ENCODE measurements around the gene RALBP1. TPM values are rescaled to one million over a fixed set of nuclear protein-coding genes. Genes with fewer than 3 reads are reported as not detected.
"Not testable (repeated sequence)": the region's sequence is repeated elsewhere in the genome, so short reads cannot be mapped to it uniquely, and the experiment has no call there.

The RALBP1 gene
- total RNA-seq, 1 experiment from 2014 or later, result 38.5 TPM

DNA sequence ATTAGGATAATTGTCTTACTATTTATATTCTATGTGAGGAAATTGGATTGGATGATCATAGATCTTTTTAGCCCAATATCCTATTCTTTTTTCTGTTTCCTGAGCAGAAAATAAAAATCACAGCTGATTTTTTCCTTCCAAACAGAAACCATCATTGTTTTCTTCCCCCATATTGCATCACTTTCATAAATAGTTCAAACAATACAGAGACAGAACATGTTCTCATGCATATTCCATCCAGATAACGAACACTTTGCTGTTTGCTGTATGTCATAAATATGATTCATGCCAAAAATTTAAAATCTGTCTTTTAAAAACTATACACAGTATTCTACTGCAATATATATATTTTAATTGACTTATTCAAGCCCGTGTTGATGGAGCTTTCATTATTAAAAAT is 22.0 kb upstream of the RALBP1 start:
- no peak for DNase-seq (ENCODE audit: extremely low read depth, low read depth)

DNA sequence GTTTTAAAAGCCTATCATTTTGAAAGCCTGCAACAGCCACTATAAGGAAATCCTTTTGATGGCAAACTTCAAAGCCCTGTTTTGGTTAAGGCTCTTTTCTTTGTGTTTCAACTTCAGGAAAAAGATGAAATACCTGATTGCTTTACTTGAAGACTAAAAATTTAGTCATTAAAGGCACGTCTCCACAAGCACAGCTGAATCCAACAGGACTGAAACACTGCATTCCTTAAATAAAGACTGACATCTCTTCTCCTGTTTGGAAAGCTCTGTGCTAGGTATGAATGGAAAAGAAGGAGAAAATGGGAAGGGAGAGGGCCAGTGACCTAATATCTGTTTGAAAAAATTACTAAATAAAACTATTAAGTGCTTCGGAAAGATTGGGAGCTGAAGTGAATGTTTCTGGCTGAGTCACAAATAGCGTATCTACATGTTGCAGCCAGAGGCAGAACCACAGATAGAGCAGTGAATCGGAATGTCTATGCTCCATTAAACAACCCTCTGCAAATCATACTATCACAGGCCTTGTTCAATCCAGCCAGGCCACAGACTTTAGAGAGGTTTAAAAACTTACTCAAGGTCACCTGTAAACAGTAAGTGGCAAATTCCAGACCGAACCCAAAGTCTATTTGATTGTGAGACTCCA is 21.1 kb upstream of the RALBP1 start:
- DNase-seq (ENCODE audit: extremely low read depth, low read depth), result no peak

GRCh38 chr18:9455718-9456511 is 19.4 kb upstream of the RALBP1 start:
- DNase-seq (ENCODE audit: extremely low read depth, low read depth), result no peak

DNA sequence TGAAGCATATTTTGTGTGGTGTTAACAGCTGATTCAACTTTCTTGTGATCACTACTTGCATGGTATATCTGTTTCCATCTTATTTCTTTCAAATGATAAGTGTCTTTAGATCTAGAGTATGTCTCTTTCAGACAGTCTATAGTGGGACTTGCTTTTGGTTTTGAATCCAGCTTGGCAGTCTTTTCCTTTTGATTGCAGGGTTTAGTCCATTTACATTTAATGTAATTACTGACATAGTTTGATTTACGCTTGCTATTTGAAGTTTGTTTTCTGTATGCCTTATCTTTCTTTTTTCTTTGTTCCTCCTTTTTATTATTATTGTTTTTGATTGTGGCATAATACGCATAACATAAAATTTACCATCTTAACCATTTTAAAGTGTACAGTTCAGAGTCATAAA is 9.2 kb upstream of the RALBP1 start:
- DNase-seq (ENCODE audit: extremely low read depth, low read depth), result no peak

DNA sequence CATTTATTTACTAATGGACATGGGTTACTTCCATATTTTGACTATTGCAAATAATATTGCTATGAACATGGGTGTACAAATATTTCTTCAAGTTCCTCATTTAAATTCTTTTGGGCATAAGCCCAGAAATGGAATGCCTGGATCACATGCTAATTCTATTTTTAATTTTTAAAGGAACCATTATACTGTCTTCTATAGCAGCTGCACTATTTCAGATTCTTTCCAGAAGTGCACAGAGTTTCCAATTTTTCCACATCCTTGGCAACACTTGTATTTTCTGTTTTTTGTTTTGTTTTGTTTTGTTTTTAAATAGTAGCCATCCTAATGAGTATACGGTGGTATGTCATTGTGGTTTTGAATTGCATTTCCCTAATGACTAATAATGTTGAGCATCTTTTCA is 8.5 kb upstream of the RALBP1 start:
- no peak for DNase-seq (ENCODE audit: extremely low read depth, low read depth)

GRCh38 chr18:9468998-9469397 is 6.3 kb upstream of the RALBP1 start:
- no peak for DNase-seq (ENCODE audit: extremely low read depth, low read depth)

DNA sequence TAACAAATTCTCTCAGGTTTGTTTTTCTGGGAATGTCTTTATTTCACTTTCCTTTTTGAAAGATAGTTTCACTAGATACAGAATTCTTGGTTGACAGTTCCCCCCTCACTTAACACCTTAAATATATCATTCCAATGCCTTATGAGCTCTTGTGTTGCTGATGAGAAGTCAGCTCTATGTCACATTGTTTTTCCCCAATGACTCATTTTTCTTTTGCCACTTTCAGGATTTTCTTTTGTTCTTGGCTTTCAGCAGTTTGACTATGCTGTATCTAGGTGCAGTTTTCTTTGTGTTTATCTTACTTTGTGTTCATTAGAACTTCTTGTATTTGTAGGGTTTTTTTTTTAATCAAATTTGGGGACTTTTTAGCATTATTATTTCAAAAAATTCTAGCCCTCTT is 5.6 kb upstream of the RALBP1 start:
- no peak for DNase-seq (ENCODE audit: extremely low read depth, low read depth)

- DNase-seq (ENCODE audit: extremely low read depth, low read depth), result peak; percentile 55
Measured at GRCh38 chr18:9474108-9474982, 968 bp upstream of the RALBP1 start.

DNA sequence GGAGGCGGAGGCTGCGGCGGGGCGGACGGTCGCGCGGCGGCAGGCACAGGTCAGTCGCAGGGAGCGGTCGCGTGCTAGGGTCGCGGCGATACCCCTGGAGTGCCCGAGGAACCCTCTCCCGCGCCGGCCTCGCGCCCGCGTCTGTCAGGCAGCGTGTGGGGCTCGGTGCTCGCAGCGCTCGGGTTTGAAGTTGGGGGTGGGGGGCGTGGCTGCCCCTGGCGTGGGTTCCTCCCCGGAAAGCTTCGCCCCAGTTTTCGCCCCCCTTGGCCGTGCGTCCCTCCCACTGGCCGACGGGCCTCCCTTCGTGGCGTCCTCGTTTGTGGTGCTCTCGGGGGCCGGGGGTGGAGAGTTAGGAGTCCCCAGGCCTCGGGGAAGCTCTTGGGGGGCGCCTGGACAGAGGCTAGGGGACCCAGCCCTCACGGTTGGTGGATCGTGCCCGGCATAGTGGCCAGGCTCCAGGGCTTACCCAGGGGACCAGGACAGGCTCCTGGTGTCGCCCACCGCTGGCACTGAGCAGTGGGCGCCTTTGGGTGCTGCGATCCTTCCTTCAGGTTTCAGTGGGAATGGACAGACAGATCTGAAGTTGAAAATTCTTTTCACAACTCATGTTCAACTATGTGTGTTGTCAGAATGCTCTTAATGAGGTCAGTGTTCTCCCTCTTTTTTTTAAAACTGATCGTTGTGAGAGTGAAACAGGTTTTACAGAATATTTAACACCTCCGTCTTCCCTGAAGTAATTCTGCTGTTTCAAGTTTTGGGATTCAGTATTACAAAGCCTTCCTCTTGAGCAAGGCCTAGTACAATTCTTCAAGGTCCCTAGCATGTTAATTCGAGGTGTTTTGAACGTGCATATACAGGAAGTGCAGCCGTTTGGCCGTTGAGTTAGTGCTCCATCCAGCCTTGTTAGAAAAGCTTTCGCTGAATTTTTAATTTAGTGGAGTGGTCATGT is 604 bp downstream of the RALBP1 start:
- DNase-seq (ENCODE audit: extremely low read depth, low read depth), result no peak

DNA sequence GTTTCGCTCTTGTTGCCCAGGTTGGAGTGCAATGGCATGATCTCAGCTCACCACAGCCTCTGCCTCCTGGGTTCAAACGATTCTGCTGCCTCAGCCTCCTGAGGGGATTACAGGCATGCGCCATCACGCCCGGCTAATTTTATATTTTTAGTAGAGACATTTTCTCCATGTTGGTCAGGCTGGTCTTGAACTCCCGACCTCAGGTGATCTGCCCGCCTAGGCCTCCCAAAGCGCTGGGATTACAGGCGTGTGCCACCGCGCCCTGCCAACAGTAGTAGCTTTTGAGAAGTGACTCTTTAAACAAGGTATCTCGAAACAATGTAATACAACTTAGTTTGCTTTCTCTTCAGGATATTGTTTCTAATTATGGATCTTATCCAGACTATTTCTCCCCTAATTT is 1.6 kb downstream of the RALBP1 start:
- not testable (repeated sequence) for DNase-seq (ENCODE audit: extremely low read depth, low read depth)

GRCh38 chr18:9477509-9477908 is 2.2 kb downstream of the RALBP1 start:
- no peak for DNase-seq (ENCODE audit: extremely low read depth, low read depth)

DNA sequence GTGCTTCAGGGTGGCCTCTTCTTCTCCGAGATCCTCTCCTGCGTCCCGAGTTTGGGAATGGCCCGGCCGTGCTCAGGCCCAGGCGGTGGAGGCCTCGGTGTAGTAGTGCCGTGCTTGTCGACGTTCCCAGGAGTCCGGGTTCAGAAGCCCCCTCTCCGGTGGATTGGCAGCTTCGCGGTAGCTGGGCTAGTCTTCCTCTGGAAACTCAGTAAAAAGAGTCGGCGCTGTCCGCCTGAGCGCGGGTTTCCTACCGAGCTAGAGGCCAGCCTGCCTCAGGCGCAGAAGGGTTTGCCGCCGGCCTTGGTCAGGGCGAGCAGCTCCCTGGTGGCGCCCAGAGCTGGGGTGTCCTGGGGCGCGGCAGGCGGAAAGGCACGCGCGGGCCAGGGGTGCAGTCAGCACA is 3.2 kb downstream of the RALBP1 start:
- no peak for DNase-seq (ENCODE audit: extremely low read depth, low read depth)

DNA sequence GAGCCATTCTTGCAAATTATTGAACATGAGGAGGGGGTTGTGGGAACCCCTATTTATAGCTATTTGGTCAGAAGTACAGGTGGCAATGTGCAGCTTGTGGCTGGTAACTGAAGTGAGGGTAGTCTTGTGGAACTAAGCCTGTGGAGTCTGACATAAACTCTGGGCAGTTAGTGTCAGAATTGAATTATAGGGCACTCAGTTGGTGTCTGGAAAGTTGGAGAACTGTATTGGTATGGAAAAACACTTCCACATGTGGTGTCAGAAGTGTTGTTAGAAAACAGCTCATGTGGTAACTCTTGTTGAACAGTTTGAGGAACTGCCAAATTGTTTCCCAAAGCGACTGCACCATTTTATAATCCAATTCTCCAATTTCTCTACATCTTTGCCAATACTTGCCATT is 7.5 kb downstream of the RALBP1 start:
- DNase-seq (ENCODE audit: extremely low read depth, low read depth), result no peak

- DNase-seq (ENCODE audit: extremely low read depth, low read depth), result no peak
Measured at GRCh38 chr18:9483526-9483925, 8.2 kb downstream of the RALBP1 start.

DNA sequence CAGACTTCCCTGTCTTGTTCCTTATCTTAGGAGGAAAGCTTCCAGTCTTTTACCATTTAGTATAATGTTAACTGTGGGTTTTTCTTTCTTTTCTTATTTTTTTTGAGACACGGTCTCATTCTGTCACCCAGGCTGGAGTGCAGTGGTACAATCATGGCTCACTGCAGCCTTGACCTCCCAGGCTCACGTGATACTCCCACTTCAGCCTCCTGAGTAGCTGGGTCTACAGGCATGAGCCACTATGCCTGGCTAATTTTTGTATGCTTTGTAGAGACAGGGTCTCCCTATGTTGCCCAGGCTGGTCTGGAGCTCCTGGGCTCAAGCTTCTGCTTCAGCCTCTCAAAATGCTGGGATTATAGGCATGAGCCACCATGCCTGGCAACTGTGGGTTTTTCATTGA is 9.5 kb downstream of the RALBP1 start:
- not testable (repeated sequence) for DNase-seq (ENCODE audit: extremely low read depth, low read depth)

- no peak for DNase-seq (ENCODE audit: extremely low read depth, low read depth)
Measured at GRCh38 chr18:9488538-9488937, 13.2 kb downstream of the RALBP1 start.

DNA sequence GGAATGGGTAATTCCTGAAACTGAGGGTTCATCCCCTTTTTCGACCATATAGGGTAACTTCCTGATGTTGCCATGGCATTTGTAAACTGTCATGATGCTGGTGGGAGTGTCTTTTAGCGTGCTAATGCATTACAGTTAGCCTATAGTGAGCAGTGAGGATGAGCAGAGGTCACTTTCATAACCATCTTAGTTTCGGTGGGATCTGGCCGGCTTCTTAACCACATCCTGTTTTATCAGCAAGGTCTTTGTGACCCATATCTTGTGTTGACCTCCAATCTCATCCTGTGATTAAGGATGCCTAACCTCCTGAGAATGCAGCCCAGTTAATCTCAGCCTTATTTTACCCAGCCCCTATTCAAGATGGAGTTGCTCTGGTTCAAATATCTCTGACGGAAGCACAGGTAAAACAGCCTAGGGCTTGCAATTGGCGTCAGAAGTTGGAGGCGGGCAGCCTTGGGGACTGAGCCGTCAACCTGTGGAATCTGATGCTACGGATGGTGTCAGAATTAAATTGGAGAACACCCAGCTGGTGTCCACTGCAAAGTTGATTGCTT is 19.5 kb downstream of the RALBP1 start:
- DNase-seq (ENCODE audit: extremely low read depth, low read depth), result no peak

DNA sequence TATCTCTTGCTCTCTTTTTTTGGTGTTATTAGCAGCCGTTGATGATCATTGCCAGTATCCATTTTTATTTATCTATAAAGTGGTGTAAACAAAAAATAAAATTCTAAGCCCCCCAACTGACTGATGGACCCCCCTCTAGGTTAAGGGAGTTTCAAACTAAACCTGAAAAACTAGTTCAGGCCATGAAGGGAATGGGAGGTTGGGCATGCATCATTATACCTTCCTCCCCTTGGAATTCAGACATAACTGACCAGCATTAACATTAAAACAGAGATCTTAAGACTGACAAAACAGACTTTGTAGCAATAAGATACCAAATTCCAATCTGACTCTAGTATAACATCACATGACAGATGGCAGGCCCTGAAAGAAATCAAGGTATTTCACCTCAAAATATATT is 20.2 kb downstream of the RALBP1 start:
- no peak for DNase-seq (ENCODE audit: extremely low read depth, low read depth)

DNA sequence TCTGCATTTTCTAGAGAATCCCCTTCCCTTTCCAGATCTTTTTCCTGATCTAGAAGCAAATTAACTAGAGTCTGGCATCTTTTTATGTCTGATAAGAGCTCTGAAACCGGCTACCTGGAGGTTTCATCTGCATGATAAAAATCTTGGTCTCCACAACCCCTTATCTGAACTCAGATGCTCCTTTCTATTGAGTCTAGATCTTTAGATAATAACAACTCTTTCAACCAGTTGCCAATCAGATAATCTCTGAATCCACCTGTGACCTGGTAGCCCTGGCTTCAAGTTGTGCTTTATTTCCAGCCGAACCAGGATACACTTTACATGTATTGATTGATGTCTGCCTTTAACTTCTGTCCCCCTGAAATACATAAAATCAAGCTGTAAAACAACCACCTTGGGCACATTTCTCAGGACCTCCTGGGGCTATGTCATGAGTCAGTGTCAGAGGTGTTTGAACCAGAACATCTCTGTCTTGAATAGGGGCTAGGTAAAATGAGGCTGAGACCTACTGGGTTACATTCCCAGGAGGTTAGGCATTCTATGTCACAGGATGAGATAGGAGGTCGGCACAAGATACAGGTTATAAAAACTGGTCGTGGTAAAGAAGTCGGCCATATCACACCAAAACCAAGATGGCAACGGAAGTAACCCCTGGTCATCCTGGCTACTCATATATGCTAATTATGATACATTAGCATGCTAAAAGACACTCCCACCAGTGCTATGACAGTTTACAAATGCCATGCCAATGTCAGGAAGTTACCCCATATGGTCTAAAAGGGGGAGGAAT is 20.8 kb downstream of the RALBP1 start:
- no peak for DNase-seq (ENCODE audit: extremely low read depth, low read depth)
